MV-4-11 (cell line): Measurements from ENCODE around the gene CAPNS1.
"Not testable (repeated sequence)": the region's sequence is repeated elsewhere in the genome, so short reads cannot be mapped to it uniquely, and the experiment has no call there.

Experiments used
- DNase-seq: peaks from one replicate; lab custom pipeline; 2025; lab: John Stamatoyannopoulos, UW

Gene CAPNS1

DNA sequence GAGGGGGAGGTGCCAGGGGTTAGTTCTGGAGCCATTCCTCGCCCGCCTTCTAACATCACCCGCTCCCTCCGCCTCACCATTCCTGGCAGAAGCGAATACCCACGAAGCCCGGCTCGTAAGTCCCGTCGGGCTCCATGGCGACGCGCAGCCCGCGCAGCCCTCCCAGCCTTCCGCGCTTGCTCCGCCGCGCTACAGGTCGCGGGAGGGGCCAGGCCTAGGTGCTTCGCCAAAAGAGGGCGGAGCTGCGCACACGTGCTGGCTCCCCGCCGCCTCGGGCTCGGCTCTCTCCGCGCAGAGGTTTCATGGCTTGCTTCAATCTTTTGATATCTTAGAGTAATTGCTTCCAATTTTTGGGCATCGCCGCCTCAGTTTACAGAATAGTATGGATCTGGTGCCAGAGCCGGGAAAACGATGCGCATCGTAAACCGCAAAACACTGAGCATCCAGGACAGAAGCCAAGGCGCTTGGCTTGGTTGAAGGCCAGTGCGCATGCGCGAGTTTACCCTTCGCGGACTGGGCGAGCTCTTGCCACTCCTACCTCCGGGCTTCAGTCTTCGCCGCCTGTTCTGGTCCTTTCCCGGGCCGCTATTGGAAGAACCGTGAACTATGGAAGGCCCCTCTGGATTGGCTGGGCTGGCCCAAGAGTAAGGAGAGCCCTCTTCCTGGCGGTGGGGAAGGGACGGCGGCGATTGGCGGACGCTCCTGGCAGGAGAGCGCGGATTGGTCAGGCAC lies 25.0 kb upstream of the CAPNS1 start, which contains the start of gene POLR2I:
Gene POLR2I, minus strand, starts transcription at position 155 of the 732 bp plus-strand sequence. Its CDS starts 19 bp downstream, at position 136.
- DNase-seq, result peak; percentile 100

DNA sequence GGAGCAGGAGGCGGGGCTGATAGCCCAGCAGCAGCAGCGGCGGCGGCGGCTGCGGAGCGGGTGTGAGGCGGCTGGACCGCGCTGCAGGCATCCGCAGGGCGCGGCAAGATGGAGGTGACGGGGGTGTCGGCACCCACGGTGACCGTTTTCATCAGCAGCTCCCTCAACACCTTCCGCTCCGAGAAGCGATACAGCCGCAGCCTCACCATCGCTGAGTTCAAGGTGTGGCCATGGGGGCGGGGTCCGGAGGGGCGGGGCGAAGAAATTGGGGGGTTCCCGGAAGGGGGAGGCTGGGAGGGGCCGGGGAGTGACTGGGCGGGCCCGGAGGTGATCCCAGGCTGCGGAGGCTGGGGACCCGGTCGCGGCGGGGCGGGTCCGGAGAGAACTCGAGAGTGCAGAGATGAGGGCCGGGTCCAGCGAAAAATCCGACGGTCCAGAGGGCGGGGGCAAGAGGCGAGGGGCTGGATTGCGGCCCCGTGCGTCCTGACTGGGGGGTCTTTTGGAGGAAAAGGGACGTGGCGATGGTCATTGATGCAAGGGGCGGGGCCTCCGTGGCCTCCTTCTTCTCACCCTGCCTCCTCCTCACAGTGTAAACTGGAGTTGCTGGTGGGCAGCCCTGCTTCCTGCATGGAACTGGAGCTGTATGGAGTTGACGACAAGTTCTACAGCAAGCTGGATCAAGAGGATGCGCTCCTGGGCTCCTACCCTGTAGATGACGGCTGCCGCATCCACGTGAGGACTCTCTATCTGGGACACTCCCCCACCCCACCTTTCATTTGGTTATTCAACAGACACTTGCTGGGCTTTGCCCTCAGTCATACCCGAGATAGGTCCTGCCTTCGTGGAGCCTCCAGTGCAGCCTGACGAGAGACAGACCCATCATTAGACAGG lies 24.2 kb upstream of the CAPNS1 start, which contains the start of gene TBCB:
Gene TBCB, plus strand, starts transcription at position 16 of the 891 bp plus-strand sequence. Its CDS starts 93 bp downstream, at position 109.
- DNase-seq, result no peak

DNA sequence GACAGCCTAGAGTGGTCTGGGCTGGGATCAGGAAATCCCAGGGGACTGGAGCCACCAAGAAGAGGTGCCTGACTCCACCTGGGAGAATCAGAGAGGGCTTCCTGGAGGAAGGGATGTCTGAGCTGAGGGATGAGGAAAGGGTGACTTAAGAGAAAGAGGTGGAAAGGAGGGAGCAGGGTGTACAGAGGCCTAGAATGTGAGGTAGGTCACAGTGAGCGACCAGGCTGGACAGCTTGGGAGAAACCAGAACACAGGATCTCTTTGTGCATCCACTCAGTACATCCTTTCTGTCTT lies 23.6 kb upstream of the CAPNS1 start:
- no peak for DNase-seq

DNA sequence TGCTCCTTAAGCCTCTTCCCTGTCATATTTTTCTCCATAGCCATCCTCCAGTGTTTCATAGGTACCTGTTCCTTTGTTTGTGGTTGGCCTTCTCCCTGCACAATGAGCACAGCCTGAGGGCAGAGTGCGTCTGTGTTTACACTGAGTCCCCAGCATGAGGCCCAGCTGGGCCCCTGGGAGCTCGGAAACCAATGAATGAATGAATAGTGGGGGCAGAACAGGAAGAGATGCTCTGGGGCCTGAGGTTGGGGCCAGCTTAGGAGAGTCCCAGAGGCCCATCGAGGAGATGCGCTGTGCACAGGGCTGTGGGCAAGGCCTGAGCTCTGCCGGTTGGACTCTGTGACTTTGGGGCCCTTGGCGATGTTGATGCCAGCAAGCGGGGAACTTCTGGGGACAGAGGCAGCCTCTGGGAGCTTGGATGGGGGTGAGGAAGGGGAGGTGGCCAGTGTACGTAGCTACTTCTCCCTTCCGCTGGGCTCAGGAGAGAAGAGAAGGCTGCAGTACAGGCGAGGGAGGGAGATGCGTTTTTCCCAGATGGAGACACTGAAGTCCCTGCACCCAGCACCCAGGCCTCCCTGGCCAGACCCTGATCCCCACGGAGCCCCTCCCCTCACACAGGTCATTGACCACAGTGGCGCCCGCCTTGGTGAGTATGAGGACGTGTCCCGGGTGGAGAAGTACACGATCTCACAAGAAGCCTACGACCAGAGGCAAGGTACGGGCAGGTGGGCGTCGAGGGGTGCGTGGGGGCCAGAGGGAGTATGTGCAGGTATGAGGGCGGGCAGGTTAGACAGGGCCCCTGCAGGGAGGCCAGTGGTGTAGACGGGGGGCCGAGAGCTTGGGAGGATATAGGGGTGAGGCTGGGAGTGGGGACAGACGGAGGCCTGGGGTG lies 19.5 kb upstream of the CAPNS1 start:
- no peak for DNase-seq

DNA sequence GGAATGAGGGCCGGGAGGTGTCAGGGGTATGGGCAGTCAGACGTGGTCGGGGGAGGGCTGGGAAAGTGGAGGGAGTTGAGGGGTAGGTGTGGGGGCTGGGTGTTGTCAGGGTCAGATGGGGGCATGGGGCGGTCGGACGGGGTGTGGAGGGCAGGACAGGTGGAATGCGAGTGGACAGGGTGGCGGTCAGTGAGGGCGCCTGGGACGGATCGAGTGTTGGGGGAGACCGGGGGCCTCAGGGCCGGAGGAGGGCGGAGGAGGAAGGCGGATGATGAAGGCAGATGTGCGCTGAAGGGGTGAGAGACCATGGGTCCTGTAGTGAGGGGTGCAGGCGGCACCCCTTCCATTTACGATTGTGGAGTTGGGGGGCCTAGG lies 18.9 kb upstream of the CAPNS1 start:
- DNase-seq, result no peak

DNA sequence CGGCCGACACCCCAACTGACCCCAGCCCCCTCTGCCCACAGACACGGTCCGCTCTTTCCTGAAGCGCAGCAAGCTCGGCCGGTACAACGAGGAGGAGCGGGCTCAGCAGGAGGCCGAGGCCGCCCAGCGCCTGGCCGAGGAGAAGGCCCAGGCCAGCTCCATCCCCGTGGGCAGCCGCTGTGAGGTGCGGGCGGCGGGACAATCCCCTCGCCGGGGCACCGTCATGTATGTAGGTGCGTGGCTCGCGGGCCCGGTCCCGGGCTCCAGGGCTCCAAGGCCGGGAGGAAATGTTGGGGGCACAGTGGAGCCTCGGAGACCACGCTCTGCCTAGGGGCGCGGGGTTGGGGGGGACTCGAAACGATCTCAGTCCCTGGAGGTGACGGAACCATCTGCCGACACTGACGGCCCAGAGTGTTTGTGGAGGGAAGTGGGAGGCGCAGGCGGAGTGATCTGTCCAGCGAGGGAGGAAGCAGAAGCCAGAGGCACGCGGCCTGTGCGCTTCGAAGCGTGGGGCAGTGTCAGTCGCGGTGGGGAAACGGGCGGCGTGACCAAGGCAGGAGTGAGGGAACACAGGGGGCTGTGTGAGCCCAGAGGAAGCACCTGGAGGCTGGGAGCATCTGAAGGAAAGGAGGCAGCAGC lies 18.3 kb upstream of the CAPNS1 start:
- DNase-seq, result peak; percentile 11

DNA sequence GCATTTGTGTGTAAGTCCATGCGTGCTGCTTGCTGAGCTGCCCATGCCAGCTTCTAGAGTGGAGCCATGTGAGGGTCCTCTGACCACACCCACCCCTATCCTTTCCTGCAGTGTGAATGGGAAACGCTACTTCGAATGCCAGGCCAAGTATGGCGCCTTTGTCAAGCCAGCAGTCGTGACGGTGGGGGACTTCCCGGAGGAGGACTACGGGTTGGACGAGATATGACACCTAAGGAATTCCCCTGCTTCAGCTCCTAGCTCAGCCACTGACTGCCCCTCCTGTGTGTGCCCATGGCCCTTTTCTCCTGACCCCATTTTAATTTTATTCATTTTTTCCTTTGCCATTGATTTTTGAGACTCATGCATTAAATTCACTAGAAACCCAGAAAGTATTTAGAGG lies 14.3 kb upstream of the CAPNS1 start:
- DNase-seq, result no peak

DNA sequence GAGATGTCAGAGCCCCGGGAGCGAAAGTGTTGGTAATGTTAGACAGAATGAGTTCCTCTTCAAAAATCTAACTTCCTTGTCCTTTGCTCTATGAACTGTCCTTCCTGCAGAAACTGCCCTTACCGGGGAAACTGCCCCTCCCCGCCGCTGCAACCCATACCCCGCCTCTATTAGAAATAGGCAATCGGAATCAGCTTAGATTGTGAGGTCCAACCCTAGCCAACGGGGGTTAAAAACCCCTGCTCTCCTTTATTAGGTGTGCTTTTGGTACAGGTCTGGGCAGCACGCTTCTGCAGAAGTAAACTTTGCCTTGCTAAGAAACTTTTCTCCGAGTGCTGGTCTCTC lies 11.5 kb upstream of the CAPNS1 start:
- peak; percentile 89 for DNase-seq

DNA sequence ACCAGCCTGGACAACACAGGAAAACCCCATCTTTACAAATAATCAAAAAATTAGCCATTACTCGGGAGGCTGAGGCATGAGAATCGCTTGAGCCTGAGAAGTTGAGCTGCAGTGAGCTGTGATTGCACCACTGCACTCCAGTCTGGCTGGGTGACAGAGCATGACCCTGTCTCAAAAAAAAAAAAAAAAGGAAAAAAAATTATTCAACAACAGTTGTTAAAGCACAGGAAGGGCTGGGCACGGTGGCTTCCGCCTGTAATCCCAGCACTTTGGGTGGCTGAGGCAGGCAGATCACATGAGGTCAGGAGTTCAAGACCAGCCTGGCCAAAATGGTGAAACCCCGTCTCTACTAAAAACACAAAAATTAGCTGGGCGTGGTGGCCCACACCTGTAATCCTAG lies 8.6 kb upstream of the CAPNS1 start:
- DNase-seq, result peak; percentile 93

DNA sequence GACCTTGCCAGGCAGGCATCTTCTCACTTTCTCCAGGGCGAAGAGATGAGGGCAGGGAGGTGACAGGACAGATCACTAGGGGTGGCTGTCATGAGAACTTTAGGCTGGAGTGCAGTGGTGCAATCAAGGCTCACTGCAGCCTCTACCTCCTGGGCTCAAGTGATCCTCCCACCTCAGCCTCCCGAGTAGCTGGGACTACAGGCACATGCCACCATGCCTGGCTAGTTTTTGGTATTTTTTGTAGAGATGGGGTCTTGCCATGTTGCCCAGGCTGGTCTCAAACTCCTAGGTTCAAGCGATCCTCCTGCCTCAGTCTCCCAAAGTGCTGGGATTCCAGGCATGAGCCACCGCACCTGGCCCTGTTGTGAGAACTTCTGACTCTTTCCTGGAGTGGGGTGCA lies 5.0 kb upstream of the CAPNS1 start:
- not testable (repeated sequence) for DNase-seq

DNA sequence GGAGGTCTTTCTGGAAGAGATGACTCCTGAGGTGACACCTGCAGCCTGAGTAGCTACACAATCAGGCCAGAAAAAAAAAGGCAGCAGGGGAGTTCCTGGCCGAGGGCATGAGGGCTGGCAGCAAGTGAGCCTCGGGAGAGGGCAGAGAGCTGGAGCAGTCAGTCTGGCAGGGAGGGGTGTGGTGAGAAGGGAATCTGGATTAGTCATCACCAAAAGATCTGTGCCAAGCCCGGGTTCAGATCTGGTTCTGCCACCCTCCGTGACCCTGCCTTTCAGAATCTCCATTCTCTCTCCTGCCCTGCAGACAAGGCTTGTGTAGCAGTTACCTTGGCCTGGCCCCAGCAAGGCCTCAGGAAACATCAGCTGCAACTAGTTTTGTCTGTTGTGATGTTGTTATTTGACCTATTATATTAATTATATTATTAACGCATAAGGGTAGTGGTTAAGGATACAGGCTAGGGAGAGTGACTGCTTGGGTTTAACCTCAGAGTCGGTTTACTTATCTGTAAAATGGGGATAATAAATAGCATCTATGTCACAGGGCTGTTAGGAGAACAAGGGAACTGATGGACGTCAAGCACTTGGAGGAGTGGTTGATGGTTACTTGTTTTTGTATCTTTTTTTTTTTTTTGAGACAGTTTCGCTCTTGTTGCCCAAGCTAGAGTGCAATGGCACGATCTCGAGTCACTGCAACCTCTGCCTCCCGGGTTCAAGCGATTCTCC lies 2.7 kb upstream of the CAPNS1 start:
- DNase-seq, result peak; percentile 29

DNA sequence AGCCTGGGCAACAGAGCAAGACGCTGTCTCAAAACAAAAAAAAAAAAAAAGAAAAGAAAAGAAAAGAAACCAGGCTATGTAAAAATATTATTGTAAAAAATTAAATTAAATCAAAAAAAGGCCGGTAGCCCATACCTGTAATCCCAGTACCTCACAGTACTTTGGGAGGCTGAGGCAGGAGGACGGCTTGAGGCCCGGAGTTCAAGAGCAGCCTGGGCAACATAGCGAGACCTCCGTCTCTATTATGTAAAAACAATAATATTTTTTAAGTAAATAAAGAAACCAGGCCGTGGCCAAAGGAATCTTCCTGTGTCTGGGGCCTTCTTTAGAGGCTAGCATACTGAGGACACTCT lies 770 bp upstream of the CAPNS1 start:
- DNase-seq, result no peak

DNA sequence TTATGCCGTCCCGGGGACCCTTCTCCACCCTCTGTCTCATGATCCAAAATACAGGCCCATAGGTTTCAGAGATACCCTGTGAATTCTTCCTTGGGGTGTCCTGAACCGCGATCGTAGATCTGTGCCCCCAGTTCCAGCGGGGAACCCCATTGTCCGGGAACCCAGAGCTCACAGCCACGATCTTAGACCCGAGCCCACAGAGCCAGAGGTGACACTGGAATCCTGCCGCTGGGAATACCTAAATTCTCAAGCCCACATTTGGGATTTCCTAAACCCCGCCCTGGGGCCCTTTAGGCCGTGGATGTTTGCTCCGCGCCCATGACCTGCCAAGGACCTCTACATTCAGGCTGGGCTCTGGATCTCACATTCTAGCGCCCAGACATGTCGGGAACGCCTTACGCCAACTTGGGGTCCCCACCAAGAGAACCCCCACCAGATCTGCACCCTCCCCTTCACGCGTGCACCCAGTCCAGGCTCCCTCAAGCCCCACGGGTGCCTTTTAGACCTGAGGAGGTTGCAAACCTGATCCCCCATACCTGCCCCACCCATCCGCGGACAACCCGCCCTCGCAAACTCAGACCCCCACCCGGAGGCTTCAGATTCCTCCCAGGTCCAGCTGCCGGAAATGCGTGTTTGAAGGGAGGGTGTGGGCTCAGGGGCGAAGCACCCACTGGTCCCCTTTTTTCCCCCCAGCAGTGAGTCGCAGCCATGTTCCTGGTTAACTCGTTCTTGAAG lies 605 bp downstream of the CAPNS1 start:
- DNase-seq, result peak; percentile 48

DNA sequence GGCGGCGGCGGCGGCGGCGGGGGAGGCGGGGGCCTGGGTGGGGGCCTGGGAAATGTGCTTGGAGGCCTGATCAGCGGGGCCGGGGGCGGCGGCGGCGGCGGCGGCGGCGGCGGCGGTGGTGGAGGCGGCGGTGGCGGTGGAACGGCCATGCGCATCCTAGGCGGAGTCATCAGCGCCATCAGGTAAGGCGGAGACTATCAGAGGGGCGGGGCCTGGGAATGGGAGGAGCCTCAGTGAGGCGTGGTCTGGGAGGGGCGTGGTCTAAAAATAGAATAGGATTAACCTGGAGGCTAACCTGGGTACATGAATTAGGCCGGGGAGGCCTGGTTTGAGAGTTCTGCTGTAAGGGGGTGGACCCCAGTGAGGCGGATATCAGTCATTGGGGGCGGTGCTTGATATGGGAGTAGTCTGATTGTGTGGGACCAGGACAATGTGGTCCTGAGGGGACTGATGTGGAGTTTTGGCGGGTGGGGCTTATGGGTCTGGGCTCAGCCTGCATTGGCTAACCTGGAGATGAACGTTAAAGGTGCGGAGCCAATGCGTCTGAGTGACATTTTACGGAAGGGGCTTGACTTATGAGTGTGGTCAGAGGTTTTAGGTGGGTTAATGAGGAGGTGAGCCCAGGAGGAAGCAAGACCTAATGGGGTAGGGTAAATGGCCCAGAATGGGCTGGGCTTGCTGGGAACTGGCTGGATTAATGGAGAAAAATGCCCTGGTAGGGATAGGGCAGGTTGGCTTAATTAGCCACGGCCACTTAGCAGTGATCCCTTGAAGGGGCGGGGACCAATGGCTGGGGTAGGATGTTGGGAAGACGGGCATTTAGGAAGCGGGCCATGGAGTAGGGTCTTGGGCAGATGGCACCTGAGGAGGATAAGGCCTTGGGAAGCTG lies 1.4 kb downstream of the CAPNS1 start:
- DNase-seq, result peak; percentile 70

DNA sequence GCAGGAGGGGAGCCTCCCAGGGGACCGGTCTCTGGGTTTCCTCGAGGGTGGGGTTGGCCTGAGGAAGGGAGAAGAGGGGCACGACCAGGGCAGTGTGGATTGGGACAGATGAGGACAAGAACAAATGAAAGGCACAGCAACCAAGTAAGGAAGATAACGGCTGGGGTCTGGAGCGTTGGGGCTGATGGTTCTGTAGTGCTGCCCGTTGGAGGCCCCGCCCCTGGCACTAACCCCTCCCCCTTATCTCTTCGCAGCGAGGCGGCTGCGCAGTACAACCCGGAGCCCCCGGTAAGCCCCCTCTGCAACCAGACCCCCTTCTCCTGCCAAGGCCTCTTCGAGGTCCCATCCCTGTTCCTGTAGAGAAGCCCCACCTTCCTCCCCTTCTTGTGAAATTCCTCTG lies 2.2 kb downstream of the CAPNS1 start:
- no peak for DNase-seq

DNA sequence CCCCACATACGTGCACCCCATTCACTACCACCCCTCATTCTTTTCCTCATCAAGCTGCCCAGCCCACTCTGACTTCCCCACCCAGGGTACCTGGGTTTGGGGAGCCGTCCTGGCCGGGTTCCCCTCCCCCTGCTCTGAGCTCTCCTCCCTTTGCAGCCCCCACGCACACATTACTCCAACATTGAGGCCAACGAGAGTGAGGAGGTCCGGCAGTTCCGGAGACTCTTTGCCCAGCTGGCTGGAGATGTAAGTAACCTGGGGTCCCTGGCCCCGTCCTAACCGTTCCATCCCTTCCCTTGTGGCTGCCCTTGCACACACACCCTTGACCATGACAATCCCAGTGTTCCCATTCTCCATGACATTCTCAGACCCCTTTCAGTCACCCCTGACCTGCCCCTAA lies 2.6 kb downstream of the CAPNS1 start:
- DNase-seq, result no peak

DNA sequence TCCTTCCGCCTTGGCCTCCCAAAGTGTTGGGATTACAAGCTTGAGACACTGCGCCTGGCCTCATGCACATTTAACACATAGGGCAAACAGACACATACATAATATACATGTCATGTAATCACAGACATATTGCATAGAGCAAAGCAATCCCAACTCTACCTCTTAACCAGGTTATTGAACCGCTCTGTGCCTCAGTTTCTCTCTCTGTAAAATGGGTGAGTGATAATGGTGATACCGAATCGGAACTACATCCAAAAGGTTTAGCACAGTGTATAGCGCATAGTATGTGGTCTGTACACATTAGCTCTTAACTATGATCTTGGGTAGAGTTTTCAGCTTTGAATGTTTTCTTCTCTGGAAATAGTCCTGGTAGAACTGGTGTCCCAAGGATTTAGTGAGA lies 4.8 kb downstream of the CAPNS1 start:
- DNase-seq, result no peak

DNA sequence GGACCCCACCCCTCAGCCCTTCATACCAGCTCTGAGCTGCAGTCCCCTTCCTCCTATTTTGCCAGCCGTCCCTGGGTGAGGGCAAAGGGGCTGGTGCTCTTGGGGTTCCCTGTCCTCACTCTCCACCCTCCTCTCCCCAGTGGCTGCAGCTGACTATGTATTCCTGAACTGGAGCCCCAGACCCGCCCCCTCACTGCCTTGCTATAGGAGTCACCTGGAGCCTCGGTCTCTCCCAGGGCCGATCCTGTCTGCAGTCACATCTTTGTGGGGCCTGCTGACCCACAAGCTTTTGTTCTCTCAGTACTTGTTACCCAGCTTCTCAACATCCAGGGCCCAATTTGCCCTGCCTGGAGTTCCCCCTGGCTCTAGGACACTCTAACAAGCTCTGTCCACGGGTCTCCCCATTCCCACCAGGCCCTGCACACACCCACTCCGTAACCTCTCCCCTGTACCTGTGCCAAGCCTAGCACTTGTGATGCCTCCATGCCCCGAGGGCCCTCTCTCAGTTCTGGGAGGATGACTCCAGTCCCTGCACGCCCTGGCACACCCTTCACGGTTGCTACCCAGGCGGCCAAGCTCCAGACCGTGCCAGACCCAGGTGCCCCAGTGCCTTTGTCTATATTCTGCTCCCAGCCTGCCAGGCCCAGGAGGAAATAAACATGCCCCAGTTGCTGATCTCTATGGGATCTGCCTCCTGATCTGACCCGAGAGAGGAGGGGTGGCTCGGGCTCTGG lies 10.0 kb downstream of the CAPNS1 start:
- no peak for DNase-seq

DNA sequence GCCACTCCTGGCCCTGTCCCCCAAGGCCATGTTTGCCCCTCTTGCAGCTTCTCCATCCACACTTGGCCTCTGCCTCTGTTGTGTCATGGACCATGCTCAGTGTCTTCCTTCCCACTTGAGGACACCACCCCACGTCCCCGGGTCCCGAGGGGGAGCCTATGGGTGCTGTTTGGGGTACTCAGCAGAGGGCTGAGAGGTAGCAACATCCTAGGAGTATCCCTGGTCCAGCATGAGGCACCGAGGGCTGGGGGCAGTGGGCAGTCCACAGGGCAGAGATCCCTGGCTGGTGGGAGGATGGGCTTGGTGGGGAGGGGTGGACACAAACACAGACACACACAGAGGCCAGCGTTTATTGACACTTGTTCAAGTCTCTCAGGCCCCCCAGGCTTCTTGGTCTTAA lies 10.7 kb downstream of the CAPNS1 start:
- DNase-seq, result no peak
